HG03196 (cell line): ENCODE data around the gene SYMPK.
"Not testable (repeated sequence)": the region's sequence is repeated elsewhere in the genome, so short reads cannot be mapped to it uniquely, and the experiment has no call there.

Experiments used
- ATAC-seq: cut with Tn5 transposase; IDR thresholded peaks from one replicate; pipeline ENCODE4 v1.9.1; 2021; ENCODE audit not compliant: unreplicated experiment

Gene SYMPK

DNA sequence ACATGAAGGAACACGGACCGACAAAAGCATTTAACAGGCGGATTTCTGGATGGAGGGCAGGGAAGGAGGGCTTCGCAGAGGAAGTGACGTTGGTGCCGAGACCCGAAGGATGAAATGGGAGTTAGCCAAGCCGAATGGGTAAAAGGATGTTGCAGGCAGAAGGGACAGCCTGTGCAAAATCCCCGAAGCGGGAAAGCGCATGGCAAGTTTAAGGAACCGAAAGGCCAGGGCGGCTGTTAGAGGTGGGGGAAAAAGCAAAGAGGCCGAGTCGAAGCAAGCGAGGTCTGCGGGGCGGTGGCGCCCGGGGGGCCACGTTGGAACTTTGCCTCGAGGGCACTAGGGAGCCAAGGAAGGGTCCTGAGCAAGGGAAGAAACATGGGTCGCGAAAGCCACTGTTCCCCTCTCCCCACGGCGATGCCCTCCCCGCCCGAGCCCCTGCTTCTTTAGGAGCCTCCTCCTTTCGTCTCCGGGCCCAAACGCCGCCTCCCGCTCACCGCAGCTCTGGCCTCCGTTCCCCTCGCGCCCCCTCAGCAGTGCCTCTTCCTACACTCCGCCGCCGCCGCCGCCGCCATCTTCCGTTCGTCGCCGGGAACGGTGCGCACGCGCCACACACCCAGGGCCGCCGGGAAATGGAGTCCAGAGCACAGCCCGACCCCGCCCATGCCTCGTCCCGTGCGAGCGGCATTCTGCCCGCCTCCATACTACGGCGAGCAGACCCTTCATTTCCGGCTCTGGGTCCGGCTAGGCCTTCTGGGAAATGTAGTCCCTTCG, at the start of gene SYMPK:
Gene SYMPK (minus strand): TSS at position 584 of the 771 bp plus-strand sequence. CDS start 8,652 bp downstream, outside the sequence.
- ATAC-seq = peak; percentile 84

DNA sequence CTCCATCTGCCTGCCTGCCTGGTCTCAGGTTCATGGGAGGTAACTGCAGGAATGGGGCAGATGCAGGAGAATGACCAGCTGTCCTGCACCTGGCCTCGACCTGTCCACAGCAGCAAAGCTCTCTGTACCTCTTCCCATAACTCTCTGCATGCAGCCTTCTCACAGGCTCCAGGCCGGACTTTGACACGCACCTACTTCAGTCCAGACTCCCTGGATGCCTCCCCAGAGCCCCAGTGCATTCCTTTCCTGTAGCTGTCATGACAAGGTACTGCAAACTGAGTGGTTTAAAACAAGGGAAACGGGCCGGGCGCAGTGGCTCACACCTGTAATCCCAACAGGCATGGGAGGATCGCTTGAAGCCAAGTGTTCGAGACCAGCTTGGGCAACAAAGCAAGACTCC, 48.3 kb upstream of the SYMPK start:
- no peak for ATAC-seq

DNA sequence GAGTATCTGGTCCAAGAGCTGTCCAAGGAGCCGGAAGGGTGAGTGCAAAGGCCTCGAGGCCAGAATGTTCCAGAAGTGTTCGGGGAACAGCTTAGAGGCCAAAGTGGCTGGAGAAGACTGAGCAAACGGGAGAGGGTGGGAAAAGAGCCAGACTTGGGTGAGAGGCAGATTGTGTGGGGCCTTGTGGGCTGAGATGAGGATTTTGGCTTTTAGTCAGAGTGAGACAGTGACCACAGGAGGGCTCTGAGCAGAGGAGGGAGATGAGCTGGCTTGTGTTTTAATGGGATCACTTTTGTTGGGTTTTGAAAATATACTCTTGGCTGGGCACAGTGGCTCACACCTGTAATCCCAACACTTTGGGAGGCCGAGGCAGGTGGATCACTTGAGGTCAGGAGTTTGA, 46.0 kb upstream of the SYMPK start:
- ATAC-seq = no peak

DNA sequence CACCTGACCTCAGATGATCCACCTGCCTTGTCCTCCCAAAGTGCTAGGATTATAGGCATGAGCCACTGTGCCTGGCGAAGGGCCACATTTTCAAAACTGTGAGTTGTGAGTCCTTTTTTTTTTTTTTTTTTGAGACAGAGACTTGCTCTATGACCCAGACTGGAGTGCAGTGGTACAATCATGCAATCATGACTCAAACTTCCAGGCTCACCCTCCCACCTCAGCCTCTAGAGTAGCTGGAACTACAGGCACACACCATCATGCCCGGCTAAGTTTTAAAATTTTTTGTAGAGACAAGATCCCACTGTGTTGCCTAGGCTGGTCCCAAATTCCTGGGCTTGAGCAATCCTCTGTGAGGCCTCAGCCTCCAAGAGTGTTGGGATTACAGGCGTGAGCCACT, 43.3 kb upstream of the SYMPK start:
- ATAC-seq = no peak

DNA sequence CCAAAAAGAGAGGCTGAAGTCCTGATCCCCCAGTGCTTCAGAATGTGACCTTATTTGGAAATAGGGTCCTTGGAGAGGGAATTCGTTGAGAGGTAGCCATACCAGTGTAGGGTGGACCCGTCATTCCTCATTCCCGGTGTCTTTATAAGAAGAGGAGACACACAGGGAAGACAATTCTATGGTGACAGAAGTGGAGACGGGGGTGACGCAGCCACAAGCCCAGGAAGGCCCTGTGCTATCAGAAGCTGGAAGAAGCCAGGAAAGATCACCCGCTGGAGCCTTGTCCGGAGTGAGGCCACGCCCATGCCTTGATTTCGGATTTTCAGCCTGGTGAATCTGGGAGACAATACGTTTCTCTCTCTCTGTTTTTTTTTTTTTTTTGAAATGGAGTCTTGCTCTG, 42.1 kb upstream of the SYMPK start:
- ATAC-seq = no peak

DNA sequence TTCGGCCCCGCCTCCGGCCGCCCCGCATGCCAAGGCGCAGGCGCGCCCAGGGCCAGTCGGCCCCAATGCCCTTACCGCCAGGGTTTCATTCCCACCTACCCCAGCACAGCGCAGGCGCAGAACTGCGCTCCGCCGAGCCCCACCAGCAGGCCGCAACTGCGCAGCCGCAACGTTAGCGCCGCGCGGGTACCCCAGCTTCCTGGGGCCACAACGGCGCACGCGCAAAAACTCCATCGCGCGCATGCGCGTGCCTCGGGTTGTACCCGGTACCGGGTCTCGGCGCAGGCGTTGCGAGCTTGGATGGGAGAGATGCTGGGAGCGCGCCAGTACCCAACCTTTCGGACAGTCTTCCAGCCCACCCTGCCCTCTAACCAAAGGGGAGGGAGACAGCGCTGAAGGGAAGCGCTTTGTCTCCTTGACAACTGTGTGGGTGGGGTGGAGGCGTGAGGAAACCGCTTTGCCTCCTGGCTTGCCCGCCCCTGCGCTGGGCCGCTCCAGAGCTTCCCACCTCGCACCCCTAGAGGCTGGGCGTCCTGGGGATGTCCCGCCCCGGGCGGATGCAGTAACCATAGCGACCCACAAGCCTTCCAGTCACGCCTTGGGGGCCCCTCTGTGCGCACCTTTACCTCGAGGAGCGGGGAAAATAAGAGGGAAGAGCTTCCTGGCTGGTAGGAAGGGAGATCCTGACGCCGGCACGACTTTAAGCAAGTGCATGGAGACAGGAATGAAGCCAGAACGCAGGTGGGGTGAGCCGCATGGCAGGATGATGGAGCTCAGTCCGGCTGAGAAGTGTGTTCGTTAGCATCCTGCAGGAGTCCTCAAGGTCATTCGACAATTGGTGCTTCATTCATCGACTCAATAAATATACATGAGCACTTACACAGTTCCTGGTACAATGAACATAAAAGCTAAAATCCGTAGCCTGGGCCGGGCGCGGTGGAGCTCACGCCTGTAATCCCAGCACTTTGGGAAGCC, 40.0 kb upstream of the SYMPK start:
- ATAC-seq = peak; percentile 83

DNA sequence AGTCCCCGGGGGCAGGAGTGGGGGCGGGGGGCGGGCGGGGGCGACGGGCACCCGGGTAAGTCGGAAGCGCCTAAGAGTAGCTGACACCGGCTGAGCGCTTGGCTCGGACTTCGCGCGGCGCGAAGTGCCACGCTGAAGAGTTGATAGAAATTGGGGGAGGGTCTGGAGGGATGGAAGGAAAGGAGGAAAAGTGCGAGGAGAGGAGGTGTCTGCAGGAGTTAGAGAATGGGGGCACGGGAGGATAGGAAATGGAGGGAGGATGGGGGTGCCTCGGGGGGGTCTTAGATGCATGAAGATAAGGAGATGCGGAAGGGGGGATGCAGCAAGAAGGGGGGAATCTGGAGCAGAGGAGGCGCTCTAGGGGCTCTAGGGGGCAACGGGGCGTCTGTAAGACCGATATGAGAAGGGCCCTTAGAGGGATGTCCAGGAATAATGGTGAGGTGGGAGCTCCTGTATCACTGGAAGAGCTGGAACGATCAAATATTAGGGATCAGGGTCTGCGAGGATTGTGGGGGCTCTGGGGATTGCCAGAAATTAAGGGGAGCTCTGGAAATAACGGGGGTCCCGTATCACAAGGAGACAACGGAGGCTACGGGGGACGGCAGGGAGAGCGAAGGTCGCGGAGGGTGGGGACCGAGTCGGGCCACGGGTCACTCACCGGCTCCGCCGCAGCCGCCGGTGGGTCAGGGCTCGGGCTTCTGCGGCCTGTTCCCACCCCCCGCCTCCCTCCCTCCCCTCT, 39.1 kb upstream of the SYMPK start, which contains the start of gene MYPOP:
Gene MYPOP (minus strand): TSS at position 702 of the 739 bp plus-strand sequence. CDS start 840 bp downstream, outside the sequence.
- no peak for ATAC-seq

DNA sequence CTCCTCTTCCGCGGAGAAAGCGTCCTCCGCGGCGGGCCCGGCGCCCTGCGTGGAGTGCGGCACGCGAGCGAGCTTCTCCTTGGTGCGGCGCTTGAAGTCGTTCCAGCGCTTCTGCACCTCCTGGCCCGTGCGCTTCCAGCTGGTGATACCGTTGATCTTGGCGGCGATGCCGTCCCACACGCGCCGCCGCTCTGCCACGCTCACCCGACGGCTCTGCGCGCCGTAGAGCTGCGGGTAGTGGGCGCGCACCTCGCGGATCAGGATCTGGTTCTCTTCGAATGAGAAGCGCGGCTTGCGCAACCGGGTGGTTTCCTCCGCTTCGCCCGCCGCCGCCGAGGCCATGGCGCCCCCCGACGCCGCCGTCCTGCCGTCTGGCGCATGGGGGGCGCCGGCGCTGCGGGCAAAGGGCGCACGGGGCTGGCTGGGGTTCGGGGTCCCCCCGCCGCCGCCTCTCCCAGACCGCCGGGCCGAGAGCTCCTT, 38.5 kb upstream of the SYMPK start:
- no peak for ATAC-seq

DNA sequence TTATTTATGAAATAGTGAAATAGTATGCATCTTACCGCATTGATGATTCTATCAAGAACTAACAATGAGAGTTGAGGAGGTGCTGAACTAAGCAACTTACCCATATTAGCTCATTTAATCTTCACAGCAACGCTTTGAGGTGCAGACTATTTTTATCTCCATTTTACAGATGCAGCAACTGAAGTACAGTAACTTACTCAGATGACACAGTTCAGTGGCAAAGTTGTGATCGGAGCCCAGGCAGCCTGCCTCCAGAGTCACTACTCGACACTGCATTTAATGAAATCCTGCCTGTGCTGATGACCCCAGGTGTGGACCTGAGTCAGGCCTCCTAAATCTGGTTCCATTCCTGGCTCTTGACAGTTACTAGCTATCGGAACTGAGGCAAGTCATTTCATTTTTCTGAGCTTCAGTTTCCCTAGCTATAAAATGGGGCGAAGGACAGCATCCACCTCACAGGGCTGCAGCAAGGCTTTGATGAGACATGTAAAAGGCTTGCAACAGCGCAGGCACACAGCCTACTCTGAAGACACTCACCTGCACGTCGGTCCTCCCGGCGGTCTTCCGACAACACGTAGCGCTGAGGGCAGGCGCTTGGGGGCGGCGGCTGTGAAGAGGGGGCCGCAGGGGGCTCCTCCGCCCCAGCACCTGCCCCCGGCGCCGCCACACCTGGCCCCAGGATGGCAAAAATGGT, 37.9 kb upstream of the SYMPK start:
- ATAC-seq = no peak

DNA sequence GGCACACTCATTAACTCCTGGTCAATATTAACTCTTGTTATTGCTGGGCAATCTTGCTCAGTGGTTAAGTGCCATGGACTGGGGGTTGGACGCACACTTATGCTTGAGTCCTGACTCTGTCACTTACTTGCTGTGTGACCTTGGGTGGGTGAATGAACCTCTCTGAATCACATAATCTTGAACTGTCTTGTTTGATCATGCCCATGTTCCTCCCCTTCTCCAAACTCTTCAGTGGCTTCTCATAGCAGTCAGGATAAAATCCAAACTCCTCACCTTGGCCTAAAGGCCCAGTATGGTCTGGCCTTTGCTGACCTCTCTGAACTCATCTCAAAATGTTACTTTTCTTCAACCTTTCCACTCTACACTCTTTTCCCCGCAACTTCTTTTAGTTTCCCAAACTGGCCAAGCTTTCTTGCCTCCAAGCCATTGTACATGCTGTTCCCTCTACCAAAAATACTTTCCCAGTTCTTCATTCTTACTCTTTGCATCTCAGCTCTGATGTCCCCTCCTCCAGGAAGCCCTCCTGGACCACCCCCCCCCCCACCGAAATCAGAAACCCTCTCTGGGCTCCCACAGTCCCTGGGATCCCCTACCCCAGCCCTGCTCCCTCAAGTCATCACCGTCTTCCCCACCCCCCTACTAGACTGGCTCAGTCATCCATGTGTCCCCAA, 37.1 kb upstream of the SYMPK start:
- no peak for ATAC-seq

DNA sequence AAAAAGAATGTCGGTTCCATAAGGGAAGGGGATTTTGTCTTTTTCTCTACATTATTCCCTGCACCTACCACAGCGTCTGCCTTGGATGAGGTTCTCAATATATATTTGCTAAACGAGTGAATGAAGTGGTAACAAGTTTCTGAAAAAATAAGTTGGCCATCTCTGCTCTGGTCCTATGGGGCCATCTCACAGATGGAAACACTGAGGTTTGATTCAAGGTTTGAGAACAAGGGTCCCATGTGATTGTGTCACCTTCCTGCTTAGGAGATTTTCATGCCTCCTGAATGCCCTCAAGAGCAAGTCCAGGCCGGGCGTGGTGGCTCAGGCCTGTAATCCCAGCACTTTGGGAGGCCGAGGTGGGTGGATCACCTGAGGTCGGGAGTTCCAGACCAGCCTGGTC, 36.3 kb upstream of the SYMPK start:
- ATAC-seq = no peak

DNA sequence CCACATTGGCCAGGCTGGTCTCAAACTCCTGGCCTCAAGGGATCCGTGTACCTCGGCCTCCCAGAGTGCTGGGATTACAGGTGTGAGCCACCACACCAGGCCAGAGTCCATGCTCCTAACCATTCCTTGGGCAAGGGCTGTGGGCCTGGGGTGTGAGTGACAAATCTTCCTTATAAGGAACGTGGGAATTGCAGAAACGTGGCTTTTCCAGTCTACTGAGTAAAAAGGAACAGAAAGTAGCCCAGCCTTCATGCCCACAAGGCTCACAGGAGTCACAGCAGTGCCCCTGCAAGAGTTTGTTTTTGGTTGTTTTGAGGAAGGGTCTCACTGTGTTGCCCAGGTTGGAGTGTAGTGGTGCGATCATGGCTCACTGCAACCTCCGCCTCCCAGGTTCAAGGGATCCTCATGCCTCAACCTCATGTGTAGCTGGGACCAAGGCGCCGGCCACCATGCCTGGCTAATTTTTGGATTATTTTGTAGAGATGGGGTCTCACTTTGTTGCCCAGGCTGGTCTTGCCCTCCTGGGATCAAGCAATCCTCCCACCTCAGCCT, 34.4 kb upstream of the SYMPK start:
- no peak for ATAC-seq

DNA sequence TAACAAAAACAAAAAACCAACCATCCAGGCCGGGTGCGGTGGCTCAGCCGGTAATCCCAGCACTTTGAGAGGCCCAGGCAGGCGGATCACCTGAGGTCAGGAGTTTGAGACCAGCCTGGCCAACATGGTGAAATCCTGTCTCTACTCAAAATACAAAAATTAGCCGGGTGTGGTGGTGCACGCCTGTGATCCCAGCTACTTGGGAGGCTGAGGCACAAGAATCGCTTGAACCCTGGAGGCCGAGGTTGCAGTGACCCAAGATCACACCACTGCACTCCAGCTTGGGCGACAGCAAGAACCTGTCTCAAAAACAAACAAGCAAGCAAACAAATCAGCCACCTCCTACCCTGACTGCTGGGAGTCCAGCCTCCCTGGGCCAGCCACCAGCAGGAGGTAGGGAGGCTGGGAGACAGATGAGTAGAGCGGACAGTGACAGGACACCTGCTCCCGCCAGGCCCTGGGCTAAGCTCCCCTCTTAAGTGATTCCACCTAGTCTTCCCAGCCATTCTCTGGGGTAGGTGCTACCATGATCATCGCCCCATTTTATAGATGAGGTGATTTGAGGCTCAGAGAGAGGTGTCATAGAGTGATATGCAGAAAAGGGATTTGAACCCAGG, 33.1 kb upstream of the SYMPK start:
- ATAC-seq = not testable (repeated sequence)

DNA sequence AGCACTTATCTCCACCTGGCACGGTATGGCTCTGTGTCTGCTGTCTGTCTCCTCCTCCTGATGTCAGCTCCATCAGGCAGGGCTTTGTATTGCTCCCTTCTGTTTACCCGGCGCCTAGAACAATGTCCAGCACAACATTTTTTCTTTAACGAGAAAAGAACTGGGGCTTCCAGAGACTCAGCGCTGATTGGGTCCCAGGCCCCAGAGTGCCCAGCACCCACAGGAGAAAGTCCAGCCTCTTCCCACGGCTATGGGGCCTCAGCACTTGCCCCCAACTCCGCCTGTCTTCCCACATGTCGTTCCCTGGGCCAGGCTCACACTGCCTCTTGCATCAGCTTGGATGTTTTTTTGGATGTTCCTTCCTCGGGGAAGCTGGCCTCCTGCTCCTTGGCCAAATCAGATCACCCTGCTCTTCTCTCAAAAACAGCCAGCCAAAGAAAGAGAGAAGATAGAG, 32.6 kb upstream of the SYMPK start:
- no peak for ATAC-seq

DNA sequence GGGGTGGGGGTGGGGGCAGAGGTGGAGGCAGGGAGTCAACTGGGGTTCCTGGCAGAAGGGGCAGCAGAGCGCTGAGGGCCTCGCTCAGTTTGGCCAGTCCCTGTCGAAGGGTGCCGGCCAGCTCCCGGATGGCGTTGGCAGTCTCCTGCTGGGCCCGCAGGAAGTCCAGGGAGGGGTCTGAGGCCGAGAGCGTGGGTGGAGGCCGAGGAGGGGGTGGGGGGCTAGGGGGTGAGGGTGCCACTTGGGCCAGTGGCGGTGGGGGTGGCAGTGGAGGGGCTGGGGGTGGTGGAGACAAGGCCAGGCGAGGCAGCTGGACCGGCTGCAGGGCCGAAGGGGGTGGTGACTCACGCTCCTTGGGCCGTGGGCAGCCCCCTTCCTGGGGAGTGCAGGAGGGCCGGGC, 27.9 kb upstream of the SYMPK start:
- no peak for ATAC-seq

DNA sequence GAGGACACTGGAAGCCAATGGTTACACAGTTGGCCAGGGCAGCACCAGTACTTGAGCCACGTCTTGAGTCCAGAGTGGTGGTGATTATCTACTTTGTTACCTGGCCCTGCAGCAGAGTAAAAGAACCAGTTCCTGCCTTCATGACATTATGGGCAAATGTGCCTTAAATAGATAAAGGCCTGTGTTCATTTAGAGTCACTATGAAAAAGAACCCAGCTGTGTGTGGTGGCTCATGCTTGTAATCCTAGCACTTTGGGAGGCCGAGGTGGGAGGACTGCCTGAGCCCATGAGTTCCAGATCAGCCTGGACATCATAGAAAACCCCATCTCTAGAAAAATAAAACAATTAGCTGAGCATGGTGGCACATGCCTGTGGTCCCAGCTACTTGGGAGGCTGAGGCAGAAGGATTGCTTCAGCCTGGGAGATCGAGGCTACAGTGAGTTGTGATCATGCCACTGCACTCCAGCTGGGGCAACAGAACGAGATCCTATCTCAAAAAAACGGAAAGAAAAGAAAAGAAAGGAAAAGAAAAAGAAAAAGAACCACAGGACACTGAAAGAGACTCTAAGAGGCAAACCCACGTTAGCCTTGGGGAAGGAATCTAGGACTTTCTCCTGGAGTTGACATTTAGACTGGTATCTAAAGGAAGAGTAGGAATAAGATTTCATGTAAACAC, 26.4 kb upstream of the SYMPK start:
- ATAC-seq = no peak

DNA sequence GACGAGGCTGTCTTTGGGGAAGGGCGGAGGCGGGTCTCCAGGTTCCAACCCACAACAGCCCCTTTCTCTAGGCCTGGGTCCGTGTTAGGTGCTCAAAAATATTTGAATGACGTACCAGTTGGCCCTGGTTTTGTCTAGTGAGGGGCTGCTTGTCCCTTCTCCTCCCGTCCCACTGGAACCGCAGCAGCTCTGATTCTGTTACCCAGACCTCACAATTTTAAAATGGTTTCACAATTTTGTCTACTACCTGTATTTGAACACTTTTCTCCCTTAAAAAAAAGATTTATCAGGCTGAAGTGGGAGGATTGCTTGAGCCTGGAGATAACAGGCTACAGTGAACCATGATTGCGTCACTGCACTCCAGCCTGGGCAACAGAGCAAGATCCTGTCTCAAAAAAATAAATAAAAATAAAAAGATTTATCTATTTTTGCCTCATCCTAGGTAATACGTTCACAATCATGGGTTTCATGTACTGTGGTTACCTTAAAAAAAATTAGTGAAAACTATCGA, 24.3 kb upstream of the SYMPK start:
- no peak for ATAC-seq
